Endothelial cell of umbilical vein (primary cell): Measurements from ENCODE around the gene STON2.

Experiments used
- EZH2 ChIP-seq: IDR thresholded peaks from 2 replicates; pipeline ENCODE4 v1.6.1; 2012; ENCODE audit warnings: borderline replicate concordance, low read depth, mild to moderate bottlenecking, moderate library complexity, low read length, inconsistent platforms; ENCODE audit not compliant: severe bottlenecking
- FOS ChIP-seq: IDR thresholded peaks from 2 replicates; pipeline ENCODE4 v1.6.1; 2011; ENCODE audit warnings: mild to moderate bottlenecking, low read length, moderate library complexity, borderline replicate concordance; ENCODE audit not compliant: insufficient read depth
- GATA2 ChIP-seq: IDR thresholded peaks from 2 replicates; pipeline ENCODE4 v1.7.0; 2011; ENCODE audit warnings: low read depth, mild to moderate bottlenecking, moderate library complexity, mixed read lengths, low read length; ENCODE audit not compliant: insufficient read length, insufficient read depth
- MAX ChIP-seq: IDR thresholded peaks from 2 replicates; pipeline ENCODE4 v1.6.1; 2011; ENCODE audit not compliant: insufficient read depth, insufficient read length
- POLR2A ChIP-seq: IDR thresholded peaks from 2 replicates; pipeline ENCODE4 v1.6.1; 2012; ENCODE audit warnings: low read depth, mild to moderate bottlenecking, control low read depth, low read length
- POLR2AphosphoS5 ChIP-seq: IDR thresholded peaks from 2 replicates; pipeline ENCODE4 v1.6.1; 2012; ENCODE audit warnings: low read depth, mild to moderate bottlenecking, control low read depth, low read length, moderate library complexity; ENCODE audit not compliant: insufficient read depth
- TF ChIP-seq, protein P1 (sequence below), 2 donors: IDR thresholded peaks; 1 replicate in 1 of 2; 2 replicates in 1 of 2; pipeline ENCODE4 v1.5.1; 2011; ENCODE audit warnings: low read length in 2 of 2, mild to moderate bottlenecking in 2 of 2, moderate library complexity in 2 of 2, control low read depth in 1 of 2, inconsistent platforms in 1 of 2, low read depth in 1 of 2; ENCODE audit not compliant: insufficient read depth in 1 of 2; ENCODE audit errors: extremely low read depth in 1 of 2

- no peak for TF ChIP-seq MAX
- TF ChIP-seq, protein P1, sequence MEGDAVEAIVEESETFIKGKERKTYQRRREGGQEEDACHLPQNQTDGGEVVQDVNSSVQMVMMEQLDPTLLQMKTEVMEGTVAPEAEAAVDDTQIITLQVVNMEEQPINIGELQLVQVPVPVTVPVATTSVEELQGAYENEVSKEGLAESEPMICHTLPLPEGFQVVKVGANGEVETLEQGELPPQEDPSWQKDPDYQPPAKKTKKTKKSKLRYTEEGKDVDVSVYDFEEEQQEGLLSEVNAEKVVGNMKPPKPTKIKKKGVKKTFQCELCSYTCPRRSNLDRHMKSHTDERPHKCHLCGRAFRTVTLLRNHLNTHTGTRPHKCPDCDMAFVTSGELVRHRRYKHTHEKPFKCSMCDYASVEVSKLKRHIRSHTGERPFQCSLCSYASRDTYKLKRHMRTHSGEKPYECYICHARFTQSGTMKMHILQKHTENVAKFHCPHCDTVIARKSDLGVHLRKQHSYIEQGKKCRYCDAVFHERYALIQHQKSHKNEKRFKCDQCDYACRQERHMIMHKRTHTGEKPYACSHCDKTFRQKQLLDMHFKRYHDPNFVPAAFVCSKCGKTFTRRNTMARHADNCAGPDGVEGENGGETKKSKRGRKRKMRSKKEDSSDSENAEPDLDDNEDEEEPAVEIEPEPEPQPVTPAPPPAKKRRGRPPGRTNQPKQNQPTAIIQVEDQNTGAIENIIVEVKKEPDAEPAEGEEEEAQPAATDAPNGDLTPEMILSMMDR (IDR thresholded peaks at IDR 0.05; ENCODE audit: extremely low read depth in 1 of 2, insufficient read depth in 1 of 2, low read depth in 1 of 2, low read length in 2 of 2): no peak
- TF ChIP-seq GATA2: no peak
- no peak for TF ChIP-seq EZH2
- no peak for TF ChIP-seq POLR2A
- no peak for TF ChIP-seq POLR2AphosphoS5
- TF ChIP-seq FOS: no peak
These were observed 126.6 kb downstream of the STON2 start for GRCh38 chr14:81273521-81273920.
